ENCODE measurements around the gene KLHL14.

KLHL14 gene

GRCh38 chr18:32724071-32724749 is 48.6 kb downstream of the KLHL14 start:
- Histone ChIP-seq H3K27ac (replicated peaks) (no peak overlapping the region), H3K4me3 (replicated peaks; ENCODE audit: insufficient read depth, low read length) (no peak overlapping the region), H3K27me3 (ENCODE audit: insufficient read depth, poor library complexity, severe bottlenecking) (no peaks in the 10 kb centered on the region)
- no peak for TF ChIP-seq POLR2AphosphoS5 (IDR thresholded peaks at IDR 0.05; ENCODE audit: low read depth)
- TF ChIP-seq REST (IDR thresholded peaks at IDR 0.05; ENCODE audit: insufficient replicate concordance, low read depth), result no peak
- TF ChIP-seq GABPA (IDR thresholded peaks at IDR 0.05; ENCODE audit: low read depth), result no peak
- TF ChIP-seq SPI1 (IDR thresholded peaks at IDR 0.05; ENCODE audit: borderline replicate concordance, low read depth), result no peak
- TF ChIP-seq CTCF (IDR thresholded peaks at IDR 0.05; ENCODE audit: insufficient read depth, low read length), result no peak
- DNase-seq (ENCODE audit: low read depth in 1 of 2, low spot score in 1 of 2), result no peak

- no peak for DNase-seq (ENCODE audit: low read depth in 1 of 2, low spot score in 1 of 2)
- Histone ChIP-seq H3K27me3 (ENCODE audit: insufficient read depth, poor library complexity, severe bottlenecking) (peaks cover 4% of the 10 kb centered on the region), H3K4me3 (replicated peaks; ENCODE audit: insufficient read depth, low read length) (no peak overlapping the region), H3K27ac (replicated peaks) (no peak overlapping the region)
- TF ChIP-seq SPI1 (IDR thresholded peaks at IDR 0.05; ENCODE audit: borderline replicate concordance, low read depth), result no peak
- TF ChIP-seq POLR2AphosphoS5 (IDR thresholded peaks at IDR 0.05; ENCODE audit: low read depth), result no peak
- TF ChIP-seq CTCF (IDR thresholded peaks at IDR 0.05; ENCODE audit: insufficient read depth, low read length), result no peak
- TF ChIP-seq GABPA (IDR thresholded peaks at IDR 0.05; ENCODE audit: low read depth), result no peak
- no peak for TF ChIP-seq REST (IDR thresholded peaks at IDR 0.05; ENCODE audit: insufficient replicate concordance, low read depth)
Measured at GRCh38 chr18:32722279-32722678, 50.5 kb downstream of the KLHL14 start.

- H3K27me3 ChIP-seq (ENCODE audit: insufficient read depth, poor library complexity, severe bottlenecking), result peaks cover 4% of the 10 kb centered on the region
- no peak for DNase-seq (ENCODE audit: low read depth in 1 of 2, low spot score in 1 of 2)
- no peak overlapping the region for H3K27ac ChIP-seq (replicated peaks)
- H3K4me3 ChIP-seq (replicated peaks; ENCODE audit: insufficient read depth, low read length), result no peak overlapping the region
- TF ChIP-seq POLR2AphosphoS5 (IDR thresholded peaks at IDR 0.05; ENCODE audit: low read depth), result no peak
- no peak for TF ChIP-seq CTCF (IDR thresholded peaks at IDR 0.05; ENCODE audit: insufficient read depth, low read length)
- TF ChIP-seq SPI1 (IDR thresholded peaks at IDR 0.05; ENCODE audit: borderline replicate concordance, low read depth), result no peak
- TF ChIP-seq GABPA (IDR thresholded peaks at IDR 0.05; ENCODE audit: low read depth), result no peak
- no peak for TF ChIP-seq REST (IDR thresholded peaks at IDR 0.05; ENCODE audit: insufficient replicate concordance, low read depth)
Measured at GRCh38 chr18:32717126-32717525, 55.7 kb downstream of the KLHL14 start.
